Measurements from ENCODE around the gene CACNA1E. TPM values are rescaled to one million over a fixed set of nuclear protein-coding genes. Genes with fewer than 3 reads are reported as not detected.

The CACNA1E gene
- total RNA-seq, 1 donor from 2014 or later, result not detected

- no peak for DNase-seq (ENCODE audit: extremely low spot score, unreplicated experiment)
- TF ChIP-seq, protein P1, sequence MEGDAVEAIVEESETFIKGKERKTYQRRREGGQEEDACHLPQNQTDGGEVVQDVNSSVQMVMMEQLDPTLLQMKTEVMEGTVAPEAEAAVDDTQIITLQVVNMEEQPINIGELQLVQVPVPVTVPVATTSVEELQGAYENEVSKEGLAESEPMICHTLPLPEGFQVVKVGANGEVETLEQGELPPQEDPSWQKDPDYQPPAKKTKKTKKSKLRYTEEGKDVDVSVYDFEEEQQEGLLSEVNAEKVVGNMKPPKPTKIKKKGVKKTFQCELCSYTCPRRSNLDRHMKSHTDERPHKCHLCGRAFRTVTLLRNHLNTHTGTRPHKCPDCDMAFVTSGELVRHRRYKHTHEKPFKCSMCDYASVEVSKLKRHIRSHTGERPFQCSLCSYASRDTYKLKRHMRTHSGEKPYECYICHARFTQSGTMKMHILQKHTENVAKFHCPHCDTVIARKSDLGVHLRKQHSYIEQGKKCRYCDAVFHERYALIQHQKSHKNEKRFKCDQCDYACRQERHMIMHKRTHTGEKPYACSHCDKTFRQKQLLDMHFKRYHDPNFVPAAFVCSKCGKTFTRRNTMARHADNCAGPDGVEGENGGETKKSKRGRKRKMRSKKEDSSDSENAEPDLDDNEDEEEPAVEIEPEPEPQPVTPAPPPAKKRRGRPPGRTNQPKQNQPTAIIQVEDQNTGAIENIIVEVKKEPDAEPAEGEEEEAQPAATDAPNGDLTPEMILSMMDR (IDR thresholded peaks at IDR 0.05), result no peak
- no peaks in the 10 kb centered on the region for H3K27me3 Mint-ChIP-seq (ENCODE audit: unreplicated experiment)
- H3K4me1 Mint-ChIP-seq (ENCODE audit: unreplicated experiment), result no peaks in the 10 kb centered on the region
- H3K9me3 Mint-ChIP-seq (ENCODE audit: unreplicated experiment), result peaks cover 3% of the 10 kb centered on the region
- H3K36me3 Mint-ChIP-seq (ENCODE audit: unreplicated experiment), result no peaks in the 10 kb centered on the region
- no peak overlapping the region for H3K4me3 Mint-ChIP-seq (ENCODE audit: unreplicated experiment)
- H3K27ac Mint-ChIP-seq (ENCODE audit: unreplicated experiment), result no peak overlapping the region
Measured at GRCh38 chr1:181783208-181783607, 299.9 kb downstream of the CACNA1E start.

DNA sequence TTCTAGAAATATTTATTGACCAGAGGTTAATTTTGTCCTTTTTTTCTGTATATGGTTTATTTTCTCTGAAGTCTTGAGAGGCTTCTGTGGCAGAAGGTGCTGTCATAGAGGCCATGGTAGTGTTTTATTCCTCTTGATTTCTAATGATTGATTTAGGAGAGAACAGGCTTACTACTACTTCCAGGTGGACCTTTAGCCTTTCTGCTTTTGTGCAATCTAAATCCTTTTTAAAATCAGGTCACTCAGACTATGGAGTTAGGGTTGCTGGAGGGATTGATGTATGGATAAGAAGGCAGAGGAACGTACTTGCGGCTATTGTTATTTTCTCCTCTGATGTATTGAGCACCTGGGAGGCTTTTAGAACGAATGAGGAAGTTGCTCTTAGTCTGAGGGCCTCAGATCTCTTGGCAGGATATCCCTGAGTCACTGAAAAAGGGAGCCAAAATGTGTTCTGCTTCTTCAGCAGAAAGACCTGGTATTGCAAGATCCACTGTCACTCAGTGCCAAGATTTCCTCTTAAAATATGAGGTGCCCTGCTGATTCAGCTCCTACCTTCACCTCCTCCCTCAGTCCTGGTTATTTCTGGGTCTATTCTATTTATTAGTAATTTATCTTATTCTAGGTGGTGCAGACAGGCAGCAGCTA lies 300.8 kb downstream of the CACNA1E start:
- H3K27me3 Mint-ChIP-seq (ENCODE audit: unreplicated experiment), result no peaks in the 10 kb centered on the region
- H3K4me1 Mint-ChIP-seq (ENCODE audit: unreplicated experiment), result no peaks in the 10 kb centered on the region
- no peak for DNase-seq (ENCODE audit: extremely low spot score, unreplicated experiment)
- peaks cover 4% of the 10 kb centered on the region for H3K9me3 Mint-ChIP-seq (ENCODE audit: unreplicated experiment)
- no peak overlapping the region for H3K27ac Mint-ChIP-seq (ENCODE audit: unreplicated experiment)
- no peak overlapping the region for H3K4me3 Mint-ChIP-seq (ENCODE audit: unreplicated experiment)
- TF ChIP-seq, protein P1 (IDR thresholded peaks at IDR 0.05), result no peak
- H3K36me3 Mint-ChIP-seq (ENCODE audit: unreplicated experiment), result no peaks in the 10 kb centered on the region

GRCh38 chr1:181789395-181789794 lies 306.1 kb downstream of the CACNA1E start:
- TF ChIP-seq, protein P1 (IDR thresholded peaks at IDR 0.05), result no peak
- no peaks in the 10 kb centered on the region for H3K36me3 Mint-ChIP-seq (ENCODE audit: unreplicated experiment)
- H3K4me3 Mint-ChIP-seq (ENCODE audit: unreplicated experiment), result no peak overlapping the region
- H3K27me3 Mint-ChIP-seq (ENCODE audit: unreplicated experiment), result no peaks in the 10 kb centered on the region
- peaks cover 4% of the 10 kb centered on the region for H3K9me3 Mint-ChIP-seq (ENCODE audit: unreplicated experiment)
- DNase-seq (ENCODE audit: extremely low spot score, unreplicated experiment), result no peak
- no peaks in the 10 kb centered on the region for H3K4me1 Mint-ChIP-seq (ENCODE audit: unreplicated experiment)
- H3K27ac Mint-ChIP-seq (ENCODE audit: unreplicated experiment), result no peak overlapping the region

DNA sequence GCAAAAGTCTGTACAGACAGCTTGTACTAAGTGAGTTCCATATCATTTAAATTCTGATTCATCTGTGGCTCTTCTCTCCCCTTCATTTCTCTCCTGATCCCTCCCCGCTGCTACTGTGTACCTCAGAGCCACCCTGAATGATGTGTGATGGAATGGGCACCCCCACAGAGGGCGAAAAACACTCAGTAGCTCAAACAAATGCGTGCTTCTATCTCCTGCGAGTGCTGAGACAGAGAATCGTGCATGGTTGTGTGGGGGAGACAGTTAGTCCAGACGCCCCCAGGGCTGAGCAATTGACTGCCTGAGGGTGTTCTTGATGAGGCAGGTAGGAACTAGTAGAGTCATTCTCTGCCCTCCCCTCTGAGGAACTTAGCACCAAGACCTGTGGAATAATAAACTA lies 308.4 kb downstream of the CACNA1E start:
- Mint-ChIP-seq H3K27ac (ENCODE audit: unreplicated experiment) (no peak overlapping the region), H3K27me3 (ENCODE audit: unreplicated experiment) (no peaks in the 10 kb centered on the region), H3K9me3 (ENCODE audit: unreplicated experiment) (peaks cover 4% of the 10 kb centered on the region), H3K36me3 (ENCODE audit: unreplicated experiment) (no peaks in the 10 kb centered on the region), H3K4me3 (ENCODE audit: unreplicated experiment) (no peak overlapping the region), H3K4me1 (ENCODE audit: unreplicated experiment) (no peaks in the 10 kb centered on the region)
- DNase-seq (ENCODE audit: extremely low spot score, unreplicated experiment), result no peak
- TF ChIP-seq, protein P1 (IDR thresholded peaks at IDR 0.05), result no peak

DNA sequence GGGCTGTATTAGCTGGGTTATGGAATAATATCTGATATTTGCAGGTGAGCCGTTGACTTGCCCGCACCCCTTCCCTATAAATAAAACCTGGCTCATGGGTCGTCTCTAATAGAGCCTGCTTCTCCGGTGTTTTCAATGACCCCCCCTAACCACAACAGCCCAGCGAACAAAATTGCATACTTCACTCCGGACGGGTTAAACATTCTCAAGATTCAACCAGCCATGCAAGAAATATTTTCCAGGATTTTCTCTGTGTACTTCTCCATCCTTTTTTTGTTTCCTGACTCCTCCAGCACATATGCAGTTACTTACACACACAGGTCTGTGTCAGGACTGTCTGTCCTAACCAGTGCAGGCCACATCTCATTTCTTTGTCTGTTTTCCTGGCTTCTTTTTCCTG lies 310.5 kb downstream of the CACNA1E start:
- Mint-ChIP-seq H3K27ac (ENCODE audit: unreplicated experiment) (no peak overlapping the region), H3K4me3 (ENCODE audit: unreplicated experiment) (no peak overlapping the region)

More for the DNA sequence above, 310.5 kb downstream of the CACNA1E start:
- no peak for DNase-seq (ENCODE audit: extremely low spot score, unreplicated experiment)
- H3K27me3 Mint-ChIP-seq (ENCODE audit: unreplicated experiment), result no peaks in the 10 kb centered on the region
- peaks cover 7% of the 10 kb centered on the region for H3K9me3 Mint-ChIP-seq (ENCODE audit: unreplicated experiment)
- H3K36me3 Mint-ChIP-seq (ENCODE audit: unreplicated experiment), result no peaks in the 10 kb centered on the region
- H3K4me1 Mint-ChIP-seq (ENCODE audit: unreplicated experiment), result no peaks in the 10 kb centered on the region
- TF ChIP-seq, protein P1 (IDR thresholded peaks at IDR 0.05), result no peak
